HepG2 (cell line): ENCODE data around the gene AQP10. TPM values are rescaled to one million over a fixed set of nuclear protein-coding genes. Genes with fewer than 3 reads are reported as not detected.

Experiments
- FIP1L1 ChIP-seq: fragments of 200-400 bp; formaldehyde crosslinking; IDR thresholded peaks from 2 replicates; pipeline ENCODE4 v1.6.1; 2018; ENCODE audit warnings: low read depth, mild to moderate bottlenecking, low read length, moderate library complexity, borderline replicate concordance; ENCODE audit not compliant: insufficient read depth
- KDM5A ChIP-seq: fragments of 200-600 bp; sonication (generic); IDR thresholded peaks from 2 replicates; pipeline ENCODE4 v1.7.0; 2018; ENCODE audit warnings: antibody characterized with exemption, mild to moderate bottlenecking, low read length, borderline replicate concordance
- KDM5B ChIP-seq: sonication (generic); formaldehyde crosslinking; IDR thresholded peaks from 2 replicates; pipeline ENCODE4 v1.4.0; 2020; ENCODE audit warnings: missing genetic modification reagents, mild to moderate bottlenecking, borderline replicate concordance
- MBNL3 ChIP-seq: fragments of 250-450 bp; sonication (Bioruptor Pico); conservative IDR thresholded peaks from 2 replicates; pipeline ENCODE4 v1.8.0; 2022; ENCODE audit warnings: mild to moderate bottlenecking, inconsistent platforms
- MTA1 ChIP-seq: sonication (generic); formaldehyde crosslinking; IDR thresholded peaks from 2 replicates; pipeline ENCODE4 v1.4.0; 2020; ENCODE audit warnings: missing genetic modification reagents, mild to moderate bottlenecking, borderline replicate concordance
- NKX3-1 ChIP-seq: sonication (generic); formaldehyde crosslinking; IDR thresholded peaks from 2 replicates; pipeline ENCODE4 v1.5.0; 2020; ENCODE audit warnings: missing genetic modification reagents
- NR2C2 ChIP-seq: sonication (generic); formaldehyde crosslinking; IDR thresholded peaks from 2 replicates; pipeline ENCODE4 v1.4.0; 2020; ENCODE audit warnings: missing genetic modification reagents, mild to moderate bottlenecking, moderate library complexity, borderline replicate concordance
- PRMT3 ChIP-seq: sonication (generic); formaldehyde crosslinking; IDR thresholded peaks from 2 replicates; pipeline ENCODE4 v1.8.1; 2022; ENCODE audit warnings: low read depth, mild to moderate bottlenecking, moderate library complexity, missing genetic modification reagents, borderline replicate concordance
- RXRA ChIP-seq: sonication (generic); formaldehyde crosslinking; IDR thresholded peaks from 2 replicates; pipeline ENCODE4 v1.5.1; 2020; ENCODE audit warnings: missing genetic modification reagents
- SMAD3 ChIP-seq: sonication (generic); formaldehyde crosslinking; IDR thresholded peaks from 2 replicates; pipeline ENCODE4 v1.4.0; 2020; ENCODE audit warnings: missing genetic modification reagents
- SOX5 ChIP-seq: IDR thresholded peaks from 2 replicates; pipeline ENCODE4 v1.6.1; 2016; ENCODE audit warnings: borderline replicate concordance
- THAP11 ChIP-seq: IDR thresholded peaks from 2 replicates; pipeline ENCODE4 v1.6.1; 2016; ENCODE audit warnings: missing biosample characterization, missing genetic modification reagents
- THRA ChIP-seq: sonication (generic); formaldehyde crosslinking; IDR thresholded peaks from 2 replicates; pipeline ENCODE4 v1.4.0; 2020; ENCODE audit warnings: missing genetic modification reagents, borderline replicate concordance
- TOPORS ChIP-seq: sonication (generic); formaldehyde crosslinking; IDR thresholded peaks from 2 replicates; pipeline ENCODE4 v1.8.0; 2023; ENCODE audit warnings: mild to moderate bottlenecking, missing genetic modification reagents
- ZBTB44 ChIP-seq: sonication (generic); formaldehyde crosslinking; IDR thresholded peaks from 2 replicates; pipeline ENCODE4 v1.4.0; 2020; ENCODE audit warnings: missing genetic modification reagents
- ZC3H13 ChIP-seq: sonication (generic); formaldehyde crosslinking; IDR thresholded peaks from 2 replicates; pipeline ENCODE4 v1.8.1; 2023; ENCODE audit warnings: mild to moderate bottlenecking, missing genetic modification reagents, moderate library complexity
- ZKSCAN5 ChIP-seq: sonication (generic); formaldehyde crosslinking; IDR thresholded peaks from 2 replicates; pipeline ENCODE4 v1.5.1; 2020; ENCODE audit warnings: mild to moderate bottlenecking, missing genetic modification reagents
- ZNF296 ChIP-seq: sonication (generic); formaldehyde crosslinking; conservative IDR thresholded peaks from 2 replicates; pipeline ENCODE4 v1.5.0; 2020; ENCODE audit warnings: mild to moderate bottlenecking, missing genetic modification reagents
- ZNF354B ChIP-seq: sonication (generic); formaldehyde crosslinking; IDR thresholded peaks from 2 replicates; pipeline ENCODE4 v1.8.0; 2022; ENCODE audit warnings: mild to moderate bottlenecking, missing genetic modification reagents
- ZNF382 ChIP-seq: sonication (generic); formaldehyde crosslinking; IDR thresholded peaks from 2 replicates; pipeline ENCODE4 v1.5.0; 2020; ENCODE audit warnings: missing genetic modification reagents, mild to moderate bottlenecking, borderline replicate concordance
- ZNF572 ChIP-seq: sonication (generic); formaldehyde crosslinking; IDR thresholded peaks from 2 replicates; pipeline ENCODE4 v1.5.1; 2020; ENCODE audit warnings: mild to moderate bottlenecking, missing genetic modification reagents
- ZNF891 ChIP-seq: sonication (generic); formaldehyde crosslinking; IDR thresholded peaks from 2 replicates; pipeline ENCODE4 v1.5.0; 2020; ENCODE audit warnings: mild to moderate bottlenecking, missing genetic modification reagents
- ZSCAN29 ChIP-seq: sonication (generic); formaldehyde crosslinking; conservative IDR thresholded peaks from 2 replicates; pipeline ENCODE4 v1.4.0; 2020; ENCODE audit warnings: mild to moderate bottlenecking, missing genetic modification reagents
- polyA plus RNA-seq, 8 experiments: library from polyadenylated mRNA; depleted of rRNA in 3 of 8; stranded (reverse) in 7 of 8; unstranded in 1 of 8; fragments of >200 nt; fragmentation: Illumina TruSeq in 4 of 8; extraction: Trizol in 4 of 8; gene quantifications; 2 replicates each; pipeline versions ENCODE4 v1.2.1 to v1.2.3, GENCODE V29; 2011 to 2016; ENCODE audit warnings: low read depth in 4 of 8, missing spikeins in 1 of 8, mixed read lengths in 1 of 8; ENCODE audit not compliant: insufficient read depth in 1 of 8
- total RNA-seq, 5 experiments: library from RNA; depleted of rRNA; stranded (reverse); fragments of >200 nt; fragmentation: Illumina TruSeq; extraction: Trizol; gene quantifications; 2 replicates each; pipeline ENCODE4 v1.2.3, GENCODE V29; 2016; ENCODE audit warnings: low read depth in 1 of 5
- TF ChIP-seq, protein P1 (sequence below): sonication (generic); formaldehyde crosslinking; IDR thresholded peaks from 2 replicates; pipeline ENCODE4 v1.9.0; 2021; ENCODE audit warnings: missing genetic modification reagents, borderline replicate concordance

Gene AQP10
- total and polyA plus RNA-seq, 2 of the 13 experiments (the other 11 are each of a cell fraction or from before 2014, with no cell fraction given): 0.30 TPM; not detected in 1

DNA sequence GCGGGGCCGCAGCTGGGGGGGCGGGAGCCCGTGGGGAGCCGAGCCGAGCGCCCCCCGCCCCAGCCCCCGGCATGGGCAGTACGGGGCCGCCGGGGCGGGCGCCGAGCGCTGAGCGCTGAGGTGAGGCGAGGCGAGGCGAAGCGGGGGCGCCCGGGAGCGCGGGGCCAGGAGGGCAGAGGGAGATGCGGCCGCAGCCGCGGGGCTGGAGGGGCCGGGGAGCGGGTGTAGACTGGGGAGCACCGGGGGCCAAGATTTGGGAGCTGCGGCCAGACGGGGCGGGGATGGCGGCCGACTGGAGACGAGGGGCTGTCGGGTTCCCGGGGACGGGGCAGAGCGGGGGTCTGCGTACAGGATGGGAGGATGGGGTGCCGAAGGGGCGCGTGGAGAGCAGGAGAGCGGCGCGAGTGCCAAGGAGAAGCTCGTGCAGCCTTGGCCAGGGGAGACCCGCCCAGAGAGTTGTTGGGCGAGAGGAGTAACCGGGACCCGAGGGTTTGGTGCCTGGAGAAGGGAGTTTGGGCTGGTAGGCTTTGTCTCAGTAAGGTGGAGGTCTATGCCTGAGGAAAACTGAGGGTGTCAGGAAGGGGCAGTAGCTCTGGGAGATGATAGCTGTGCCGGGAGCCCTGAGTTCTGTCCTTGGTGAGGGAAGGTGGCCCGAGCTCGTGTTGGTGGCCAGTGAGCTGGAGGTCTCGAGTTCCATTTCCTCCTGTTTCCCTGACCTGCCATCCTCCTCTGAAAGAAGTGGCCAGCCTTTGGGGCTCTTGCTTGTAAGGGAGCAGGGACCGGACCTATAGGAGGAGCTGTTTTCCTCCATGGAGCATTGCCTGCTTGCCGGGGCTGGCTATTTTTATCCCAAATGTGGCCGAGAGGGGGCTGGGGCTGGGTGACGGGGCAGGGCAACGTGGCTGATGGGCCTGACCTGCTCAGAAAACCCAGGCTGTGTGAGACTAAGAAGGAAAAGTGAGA lies 5.0 kb downstream of the AQP10 start (continued):
- TF ChIP-seq SMAD3 (CRISPR knock-in tag) (no peak), ZC3H13 (CRISPR knock-in tag) (no peak), ZNF891 (peak; percentile 51; the same call in 1 of the 2 replicates), ZBTB44 (no peak), SOX5 (CRISPR knock-in tag) (no peak), ZNF296 (no peak), NR2C2 (CRISPR knock-in tag) (no peak), MTA1 (CRISPR knock-in tag) (0 out of 2 replicates have a peak, but pooled peaks have one; percentile 21), KDM5A (no peak), TOPORS (CRISPR knock-in tag) (no peak), ZKSCAN5 (CRISPR knock-in tag) (no peak), ZNF354B (CRISPR knock-in tag) (no peak), THAP11 (CRISPR knock-in tag) (no peak), MBNL3 (CRISPR knock-in tag) (no peak), ZSCAN29 (CRISPR knock-in tag) (0 out of 2 replicates have a peak, but pooled peaks have one; percentile 20), THRA (CRISPR knock-in tag) (no peak), RXRA (CRISPR knock-in tag) (no peak; the same call in 1 of the 2 replicates), NKX3-1 (CRISPR knock-in tag) (no peak), PRMT3 (CRISPR knock-in tag) (no peak), FIP1L1 (no peak), ZNF382 (CRISPR knock-in tag) (no peak), KDM5B (no peak), ZNF572 (CRISPR knock-in tag) (no peak)
- TF ChIP-seq, protein P1, sequence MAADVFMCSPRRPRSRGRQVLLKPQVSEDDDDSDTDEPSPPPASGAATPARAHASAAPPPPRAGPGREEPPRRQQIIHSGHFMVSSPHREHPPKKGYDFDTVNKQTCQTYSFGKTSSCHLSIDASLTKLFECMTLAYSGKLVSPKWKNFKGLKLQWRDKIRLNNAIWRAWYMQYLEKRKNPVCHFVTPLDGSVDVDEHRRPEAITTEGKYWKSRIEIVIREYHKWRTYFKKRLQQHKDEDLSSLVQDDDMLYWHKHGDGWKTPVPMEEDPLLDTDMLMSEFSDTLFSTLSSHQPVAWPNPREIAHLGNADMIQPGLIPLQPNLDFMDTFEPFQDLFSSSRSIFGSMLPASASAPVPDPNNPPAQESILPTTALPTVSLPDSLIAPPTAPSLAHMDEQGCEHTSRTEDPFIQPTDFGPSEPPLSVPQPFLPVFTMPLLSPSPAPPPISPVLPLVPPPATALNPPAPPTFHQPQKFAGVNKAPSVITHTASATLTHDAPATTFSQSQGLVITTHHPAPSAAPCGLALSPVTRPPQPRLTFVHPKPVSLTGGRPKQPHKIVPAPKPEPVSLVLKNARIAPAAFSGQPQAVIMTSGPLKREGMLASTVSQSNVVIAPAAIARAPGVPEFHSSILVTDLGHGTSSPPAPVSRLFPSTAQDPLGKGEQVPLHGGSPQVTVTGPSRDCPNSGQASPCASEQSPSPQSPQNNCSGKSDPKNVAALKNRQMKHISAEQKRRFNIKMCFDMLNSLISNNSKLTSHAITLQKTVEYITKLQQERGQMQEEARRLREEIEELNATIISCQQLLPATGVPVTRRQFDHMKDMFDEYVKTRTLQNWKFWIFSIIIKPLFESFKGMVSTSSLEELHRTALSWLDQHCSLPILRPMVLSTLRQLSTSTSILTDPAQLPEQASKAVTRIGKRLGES (CRISPR knock-in tag): no peak
